LHCN-M2 (cell line): ENCODE measurements around the gene EIF2AK2. TPM values are rescaled to one million over a fixed set of nuclear protein-coding genes. Genes with fewer than 3 reads are reported as not detected.

Experiments
- total RNA-seq: library from RNA; depleted of rRNA; stranded (reverse); fragments of >200 nt; gene quantifications from 2 replicates; pipeline ENCODE4 v1.2.3, GENCODE V29; 2014; rRNA removed

Gene EIF2AK2
- total RNA-seq, 1 experiment from 2014 or later = 41.1 TPM

Other genes starting within 250 kb of the EIF2AK2 start
- gene STRN, start 190.4 kb downstream of the EIF2AK2 start, total RNA-seq = 14.3 and 16.9 TPM in 2 replicates
- 13.6 and 14.0 TPM in 2 replicates for gene HEATR5B, start 72.6 kb downstream of the EIF2AK2 start, total RNA-seq
- gene GPATCH11, start 72.5 kb downstream of the EIF2AK2 start, total RNA-seq = 10.7 and 11.9 TPM in 2 replicates
- gene SULT6B1, start 31.7 kb upstream of the EIF2AK2 start, total RNA-seq = not detected in 2 replicates
- gene CEBPZOS, start 39.5 kb upstream of the EIF2AK2 start, total RNA-seq = 23.4 and 27.8 TPM in 2 replicates
- gene CEBPZ, start 74.6 kb upstream of the EIF2AK2 start, total RNA-seq = 45.4 and 50.4 TPM in 2 replicates
- gene NDUFAF7, start 74.7 kb upstream of the EIF2AK2 start, total RNA-seq = 11.8 and 13.6 TPM in 2 replicates
- gene PRKD3, start 167.9 kb upstream of the EIF2AK2 start, total RNA-seq = 39.5 and 45.9 TPM in 2 replicates
- gene QPCT, start 187.7 kb upstream of the EIF2AK2 start, total RNA-seq = 0.13 and 0.57 TPM in 2 replicates